WERI-Rb-1 (cell line): ENCODE data around the gene SPO11.

Experiments used
- DNase-seq: peaks from one replicate; pipeline ENCODE4 v3.0.0-alpha.2; 2020
- H3K27ac ChIP-seq: fragments of 250-450 bp; sonication (Bioruptor Pico); 2 replicates; pipeline ENCODE4 v1.5.1; 2020; ENCODE audit warnings: mild to moderate bottlenecking, moderate library complexity
- H3K27me3 ChIP-seq: fragments of 250-450 bp; sonication (Bioruptor Pico); 2 replicates; pipeline ENCODE4 v1.5.1; 2021; ENCODE audit warnings: mild to moderate bottlenecking, low read depth, moderate library complexity; ENCODE audit not compliant: insufficient read depth, severe bottlenecking
- H3K36me3 ChIP-seq: fragments of 250-450 bp; sonication (Bioruptor Pico); 2 replicates; pipeline ENCODE4 v1.5.1; 2020; ENCODE audit warnings: mild to moderate bottlenecking, moderate library complexity
- H3K4me3 ChIP-seq: 2 replicates; pipeline ENCODE4 v1.5.1; 2011; ENCODE audit warnings: low read depth, mild to moderate bottlenecking, control low read depth, low read length
- H3K9me3 ChIP-seq: fragments of 250-450 bp; sonication (Bioruptor Pico); 2 replicates; pipeline ENCODE4 v1.5.1; 2021; ENCODE audit warnings: mild to moderate bottlenecking, moderate library complexity; ENCODE audit not compliant: severe bottlenecking
- CTCF ChIP-seq: IDR thresholded peaks from 2 replicates; pipeline ENCODE4 v1.5.1; 2011; ENCODE audit warnings: low read depth, mild to moderate bottlenecking, control low read depth, inconsistent platforms, low read length

SPO11 gene

GRCh38 chr20:57352305-57352704, 22.7 kb downstream of the SPO11 start:
- H3K9me3 ChIP-seq = no peaks in the 10 kb centered on the region
- no peak for TF ChIP-seq CTCF
- peaks cover 4% of the 10 kb centered on the region for H3K36me3 ChIP-seq
- H3K27ac ChIP-seq = no peak overlapping the region
- H3K4me3 ChIP-seq = no peak overlapping the region
- H3K27me3 ChIP-seq = peaks cover 3% of the 10 kb centered on the region
- DNase-seq = no peak

DNA sequence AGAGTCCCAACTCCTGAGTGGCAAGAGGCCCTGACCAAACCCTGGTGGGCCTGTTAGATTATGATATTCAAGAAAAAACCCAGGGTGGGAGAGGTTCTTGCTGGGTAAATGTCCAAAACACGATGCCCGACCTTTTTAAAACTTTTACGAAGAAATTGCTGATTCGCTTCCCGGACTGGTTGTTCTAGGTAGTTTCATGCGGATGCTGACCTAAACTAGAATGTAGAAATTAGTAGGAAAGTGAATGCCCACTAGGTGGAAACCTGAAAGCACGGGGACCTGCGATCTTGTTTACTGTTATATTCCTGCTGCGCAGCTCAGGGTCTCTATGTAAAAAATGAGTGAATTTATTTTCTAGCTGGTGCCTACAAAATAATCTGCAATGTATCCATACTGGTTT, 23.7 kb downstream of the SPO11 start:
- Histone ChIP-seq H3K27ac (no peak overlapping the region), H3K27me3 (peaks cover 3% of the 10 kb centered on the region), H3K36me3 (peaks cover 4% of the 10 kb centered on the region), H3K9me3 (no peaks in the 10 kb centered on the region), H3K4me3 (no peak overlapping the region)
- no peak for DNase-seq
- TF ChIP-seq CTCF = no peak

- no peak for DNase-seq
- no peaks in the 10 kb centered on the region for H3K27me3 ChIP-seq
- no peaks in the 10 kb centered on the region for H3K9me3 ChIP-seq
- no peak overlapping the region for H3K4me3 ChIP-seq
- H3K27ac ChIP-seq = no peak overlapping the region
- peaks cover 48% of the 10 kb centered on the region for H3K36me3 ChIP-seq
- no peak for TF ChIP-seq CTCF
Measured at GRCh38 chr20:57361517-57361916, 31.9 kb downstream of the SPO11 start.

- Histone ChIP-seq H3K36me3 (peaks cover 74% of the 10 kb centered on the region), H3K27ac (no peak overlapping the region), H3K27me3 (no peaks in the 10 kb centered on the region), H3K9me3 (no peaks in the 10 kb centered on the region), H3K4me3 (no peak overlapping the region)
- DNase-seq = no peak
- no peak for TF ChIP-seq CTCF
Measured at GRCh38 chr20:57364451-57364850, 34.8 kb downstream of the SPO11 start.

GRCh38 chr20:57369596-57369995, 40.0 kb downstream of the SPO11 start:
- H3K27ac ChIP-seq = no peak overlapping the region
- peaks cover 92% of the 10 kb centered on the region for H3K36me3 ChIP-seq
- TF ChIP-seq CTCF = no peak
- H3K4me3 ChIP-seq = no peak overlapping the region
- H3K27me3 ChIP-seq = no peaks in the 10 kb centered on the region
- no peak for DNase-seq
- no peaks in the 10 kb centered on the region for H3K9me3 ChIP-seq

- no peak for DNase-seq
- H3K4me3 ChIP-seq = no peak overlapping the region
- TF ChIP-seq CTCF = no peak
- peaks cover 92% of the 10 kb centered on the region for H3K36me3 ChIP-seq
- no peaks in the 10 kb centered on the region for H3K9me3 ChIP-seq
- no peaks in the 10 kb centered on the region for H3K27me3 ChIP-seq
- H3K27ac ChIP-seq = no peak overlapping the region
Measured at GRCh38 chr20:57370316-57370715, 40.7 kb downstream of the SPO11 start.
